HCT116 (cell line): Measurements from ENCODE around the gene MAVS. TPM values are rescaled to one million over a fixed set of nuclear protein-coding genes. Genes with fewer than 3 reads are reported as not detected.

Experiments used
- ATAC-seq: fragments of 200-7000 bp; cut with Tn5 transposase; 2 replicates; pipeline ENCODE4 v1.9.1; 2020; ENCODE audit warnings: mild to moderate bottlenecking, moderate library complexity
- BruUV-seq: library from RNA; stranded (reverse); fragments of 400-500 nt; replicated peaks from 2 replicates; lab custom pipeline; 2021; lab: Mats Ljungman, UMichigan
- CTCF ChIA-PET: fragments of 300-600 bp; sonication (Branson Sonifier 250); formaldehyde crosslinking; loops from one replicate; lab custom pipeline; 2021; ENCODE audit warnings: antibody characterized with exemption; lab: Charles Lee
- POLR2A ChIA-PET: fragments of 300-600, 350-600 bp; sonication (Branson Sonifier 250); formaldehyde crosslinking; loops from one replicate; lab custom pipeline; 2021; ENCODE audit warnings: antibody characterized with exemption; lab: Charles Lee
- RAD21 ChIA-PET, 2 experiments: fragments of 300-600 bp; sonication (Branson Sonifier 250); formaldehyde crosslinking; loops; one replicate each; lab custom pipeline; 2023; ENCODE audit warnings: low total read pairs in 2 of 2; ENCODE audit not compliant: uncharacterized antibody in 2 of 2, unreplicated experiment in 2 of 2, low non-redundant PET in 1 of 2; lab: Charles Lee
- DNase-seq: peaks from one replicate; pipeline ENCODE4 v3.0.0-alpha.2; 2010; ENCODE audit warnings: low read depth, low spot score
- H2AFZ ChIP-seq: fragments of 200-600 bp; shearing (Covaris generic), sonication (generic); 2 replicates; pipeline ENCODE4 v1.6.1; 2017; ENCODE audit warnings: low read depth, mixed run types, mixed read lengths, antibody characterized with exemption, low read length; ENCODE audit not compliant: poor library complexity, severe bottlenecking
- H3K27ac ChIP-seq: 2 replicates; pipeline ENCODE4 v1.5.1; 2012; ENCODE audit warnings: low read depth, low read length
- H3K27me3 ChIP-seq: fragments of 200-600 bp; sonication (generic); 2 replicates; pipeline ENCODE4 v1.6.1; 2016; ENCODE audit warnings: mixed run types, low read length, mixed read lengths; ENCODE audit not compliant: insufficient read depth
- H3K36me3 ChIP-seq, 2 experiments: fragments of 200-500 bp in 1 of 2; fragments of 200-600 bp in 1 of 2; sonication (Bioruptor generic) in 1 of 2; sonication (generic) in 1 of 2; 2 replicates each; pipeline versions ENCODE4 v1.5.1 to v1.6.1; 2014 to 2016; ENCODE audit warnings: low read length in 2 of 2, inconsistent platforms in 1 of 2, mixed read lengths in 1 of 2, mixed run types in 1 of 2; ENCODE audit not compliant: insufficient read depth in 2 of 2, control insufficient read depth in 1 of 2
- H3K4me1 ChIP-seq, 2 experiments: fragments of 200-600 bp in 1 of 2; sonication (generic) in 1 of 2; 2 replicates each; pipeline versions ENCODE4 v1.5.1 to v1.6.1; 2012 to 2017; ENCODE audit warnings: low read length in 2 of 2, inconsistent platforms in 1 of 2, mild to moderate bottlenecking in 1 of 2, mixed read lengths in 1 of 2, mixed run types in 1 of 2, moderate library complexity in 1 of 2; ENCODE audit not compliant: insufficient read depth in 2 of 2, control insufficient read depth in 1 of 2
- H3K4me2 ChIP-seq: fragments of 200-600 bp; sonication (generic); 2 replicates; pipeline ENCODE4 v1.6.1; 2017; ENCODE audit warnings: mixed run types, low read length, mixed read lengths
- H3K4me3 ChIP-seq, 2 experiments: fragments of 200-600 bp in 1 of 2; sonication (generic) in 1 of 2; replicated peaks in 1 of 2; 2 replicates each; pipeline ENCODE4 v1.5.1; 2011 to 2016; ENCODE audit warnings: low read length in 2 of 2, control low read depth in 1 of 2, low read depth in 1 of 2, mild to moderate bottlenecking in 1 of 2, mixed read lengths in 1 of 2, mixed run types in 1 of 2
- H3K79me2 ChIP-seq: fragments of 200-600 bp; sonication (generic); 2 replicates; pipeline ENCODE4 v1.6.1; 2017; ENCODE audit warnings: mild to moderate bottlenecking, mixed run types, low read length, moderate library complexity, mixed read lengths; ENCODE audit not compliant: insufficient read depth
- H3K9ac ChIP-seq: fragments of 200-600 bp; sonication (generic); 2 replicates; pipeline ENCODE4 v1.6.1; 2016; ENCODE audit warnings: low read length, mixed read lengths
- H3K9me2 ChIP-seq: fragments of 200-600 bp; sonication (generic), shearing (Covaris generic); 2 replicates; pipeline ENCODE4 v1.6.1; 2017; ENCODE audit warnings: mixed run types, mild to moderate bottlenecking, moderate library complexity; ENCODE audit not compliant: insufficient read depth
- H3K9me3 ChIP-seq, 2 experiments: fragments of 200-500 bp in 1 of 2; fragments of 200-600 bp in 1 of 2; sonication (Bioruptor generic) in 1 of 2; sonication (generic) in 1 of 2; 2 replicates each; pipeline ENCODE4 v1.6.1; 2014 to 2017; ENCODE audit warnings: low read length in 2 of 2, mixed read lengths in 2 of 2, inconsistent platforms in 1 of 2, low read depth in 1 of 2, mild to moderate bottlenecking in 1 of 2, mixed run types in 1 of 2, moderate library complexity in 1 of 2; ENCODE audit not compliant: control insufficient read depth in 1 of 2, insufficient read depth in 1 of 2
- H4K20me1 ChIP-seq: fragments of 200-600 bp; sonication (generic), shearing (Covaris generic); 2 replicates; pipeline ENCODE4 v1.6.1; 2017; ENCODE audit warnings: mixed run types, mild to moderate bottlenecking, moderate library complexity; ENCODE audit not compliant: insufficient read depth
- ATF3 ChIP-seq: IDR thresholded peaks from 2 replicates; pipeline ENCODE4 v1.6.1; 2012
- ELF1 ChIP-seq: IDR thresholded peaks from 2 replicates; pipeline ENCODE4 v1.6.1; 2012; ENCODE audit warnings: low read depth, borderline replicate concordance
- FOSL1 ChIP-seq: IDR thresholded peaks from 2 replicates; pipeline ENCODE4 v1.6.1; 2012; ENCODE audit warnings: low read depth
- JUND ChIP-seq: IDR thresholded peaks from 2 replicates; pipeline ENCODE4 v1.6.1; 2012
- MAX ChIP-seq: IDR thresholded peaks from 2 replicates; pipeline ENCODE4 v1.6.1; 2012
- POLR2AphosphoS5 ChIP-seq: IDR thresholded peaks from 2 replicates; pipeline ENCODE4 v1.6.1; 2011; ENCODE audit warnings: mild to moderate bottlenecking, low read depth, low read length, moderate library complexity
- SIN3A ChIP-seq: IDR thresholded peaks from 2 replicates; pipeline ENCODE4 v1.6.1; 2012; ENCODE audit warnings: low read depth
- SRF ChIP-seq: IDR thresholded peaks from 2 replicates; pipeline ENCODE4 v1.6.1; 2012; ENCODE audit warnings: low read depth
- TCF7L2 ChIP-seq: IDR thresholded peaks from 2 replicates; pipeline ENCODE4 v1.7.0; 2011; ENCODE audit warnings: borderline replicate concordance, inconsistent platforms; ENCODE audit not compliant: insufficient read depth, insufficient read length; ENCODE audit errors: extremely low read depth
- YY1 ChIP-seq: IDR thresholded peaks from 2 replicates; pipeline ENCODE4 v1.6.1; 2011; ENCODE audit warnings: low read length, low read depth, moderate library complexity, mild to moderate bottlenecking; ENCODE audit not compliant: insufficient replicate concordance; ENCODE audit errors: extremely low read depth
- ZBTB33 ChIP-seq: IDR thresholded peaks from 2 replicates; pipeline ENCODE4 v1.6.1; 2011; ENCODE audit warnings: mild to moderate bottlenecking, low read length, moderate library complexity; ENCODE audit not compliant: insufficient replicate concordance; ENCODE audit errors: extremely low read depth
- ZFX ChIP-seq: fragments of 450-650 bp; IDR thresholded peaks from 2 replicates; pipeline ENCODE4 v1.6.1; 2017
- intact Hi-C: fragments of 100-400 bp; cut with micrococcal nuclease; formaldehyde crosslinking; loops from 2 replicates; pipeline ENCODE4 v1.10.0; 2022
- total RNA-seq: library from RNA; stranded (reverse); gene quantifications from one replicate; pipeline ENCODE4 v1.2.1, GENCODE V29; 2021; ENCODE audit not compliant: unreplicated experiment

The MAVS gene
- total RNA-seq, 1 experiment from 2014 or later, result 60.1 TPM

GRCh38 chr20:3804781-3805180 lies 41.9 kb upstream of the MAVS start:
- H3K79me2 ChIP-seq, result peaks cover 33% of the 10 kb centered on the region
- no TSS peak for BruUV-seq
- H4K20me1 ChIP-seq, result no peaks in the 10 kb centered on the region
- ChIA-PET CTCF (interaction anchor here (1.6 kb wide), 1 partner anchor 9 kb away, joined by 5 read pairs; the partner anchor contains the start of gene CDC25B), POLR2A (no interaction called here), RAD21 (no interaction called here)
- intact Hi-C loops, result no loop called here
- peak overlapping the region; percentile 71; the same call in 1 of the 2 replicates for H3K9ac ChIP-seq
- H3K4me1 ChIP-seq, result peaks cover 47 to 76% of the 10 kb centered on the region in 2 experiments
- no peaks in the 10 kb centered on the region for H3K9me2 ChIP-seq
- DNase-seq (no peak), ATAC-seq (no peak)
- H3K27me3 ChIP-seq, result no peaks in the 10 kb centered on the region
- no peak overlapping the region for H2AFZ ChIP-seq
- H3K36me3 ChIP-seq, result peaks cover 20 to 56% of the 10 kb centered on the region in 2 experiments; a peak in 3 of 4 replicates
- no peak overlapping the region for H3K4me3 ChIP-seq
- peak overlapping the region; percentile 100 for H3K27ac ChIP-seq
- peak overlapping the region; percentile 65; the same call in 1 of the 2 replicates for H3K4me2 ChIP-seq
- TF ChIP-seq YY1 (no peak), TCF7L2 (no peak), SRF (no peak), ELF1 (no peak), SIN3A (no peak), FOSL1 (no peak), MAX (no peak), ZFX (no peak), ZBTB33 (no peak), POLR2AphosphoS5 (no peak), ATF3 (no peak), JUND (no peak)
- no peaks in the 10 kb centered on the region for H3K9me3 ChIP-seq
